Measurements from ENCODE around the gene IQGAP1.
A peak's percentile ranks its signal among the peaks of the same experiment; 100 is the strongest.
"Not testable (repeated sequence)": the region's sequence is repeated elsewhere in the genome, so short reads cannot be mapped to it uniquely, and the experiment has no call there.

The IQGAP1 gene

GRCh38 chr15:90489514-90489913, 101.5 kb downstream of the IQGAP1 start:
- DNase-seq: no peak

GRCh38 chr15:90489944-90490343, 101.9 kb downstream of the IQGAP1 start:
- DNase-seq: no peak

DNA sequence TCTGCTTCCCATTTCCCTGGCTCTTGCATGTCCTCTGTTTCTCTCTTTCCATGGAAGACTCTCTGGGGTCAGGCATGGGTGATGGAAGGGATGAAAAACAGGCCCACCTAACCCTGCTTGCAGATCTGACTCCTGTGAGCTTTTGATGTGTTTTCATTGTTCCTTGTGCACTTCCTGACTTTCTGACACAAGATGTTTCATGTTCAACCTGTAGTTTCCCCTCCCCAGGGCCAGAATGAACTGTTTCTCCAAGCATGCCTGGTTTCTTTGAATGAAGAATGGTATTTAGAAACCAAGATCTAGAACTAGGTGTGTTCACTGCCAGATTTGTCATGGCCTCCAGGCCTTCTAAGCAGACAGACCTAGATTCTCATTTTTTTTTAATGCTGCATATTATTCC, 105.6 kb downstream of the IQGAP1 start:
- no peak for DNase-seq

- no peak for DNase-seq
These were observed 107.0 kb downstream of the IQGAP1 start for GRCh38 chr15:90495067-90495466.

GRCh38 chr15:90496791-90497190, 108.7 kb downstream of the IQGAP1 start:
- no peak for DNase-seq

- DNase-seq: no peak
These were observed 109.3 kb downstream of the IQGAP1 start for GRCh38 chr15:90497376-90497775.

DNA sequence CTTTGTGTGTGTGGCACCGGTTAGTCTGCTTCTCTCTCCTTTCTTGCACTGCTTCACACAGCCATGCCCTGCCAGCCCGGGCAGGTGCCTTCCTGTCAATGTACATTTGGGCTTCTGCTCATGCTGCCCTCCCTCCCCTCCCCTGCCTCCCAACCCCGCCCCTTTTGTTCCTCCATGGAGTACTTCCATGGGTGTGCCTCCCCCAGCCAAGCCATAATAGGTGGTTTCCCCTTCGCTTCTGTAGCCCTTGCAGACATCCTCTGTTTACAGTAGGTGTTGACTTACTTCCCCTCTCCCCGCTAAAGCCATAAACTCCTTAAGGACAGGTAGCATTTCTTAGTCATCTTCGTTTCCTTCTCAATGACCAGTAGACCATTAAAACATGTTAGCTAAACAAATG, 109.9 kb downstream of the IQGAP1 start:
- DNase-seq: peak; percentile 24

- no peak for DNase-seq
These were observed 112.1 kb downstream of the IQGAP1 start for GRCh38 chr15:90500171-90500570.

GRCh38 chr15:90501898-90502297, 113.9 kb downstream of the IQGAP1 start:
- DNase-seq: no peak

- DNase-seq: not testable (repeated sequence)
These were observed 122.7 kb downstream of the IQGAP1 start for GRCh38 chr15:90510781-90511180.

DNA sequence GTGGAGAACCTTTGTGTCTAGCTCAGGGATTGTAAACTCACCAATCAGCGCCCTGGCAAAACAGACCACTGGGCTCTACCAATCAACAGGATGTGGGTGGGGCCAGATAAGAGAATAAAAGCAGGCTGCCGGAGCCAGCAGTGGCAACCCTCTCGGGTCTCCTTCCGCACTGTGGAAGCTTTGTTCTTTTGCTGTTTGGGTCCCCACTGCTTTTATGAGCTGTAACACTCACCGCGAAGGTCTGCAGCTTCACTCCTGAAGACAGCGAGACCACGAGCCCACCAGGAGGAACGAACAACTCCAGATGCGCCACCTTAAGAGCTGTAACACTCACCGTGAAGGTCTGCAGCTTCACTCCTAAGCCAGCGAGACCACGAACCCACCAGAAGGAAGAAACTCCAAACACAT, 123.2 kb downstream of the IQGAP1 start:
- not testable (repeated sequence) for DNase-seq

- no peak for DNase-seq
These were observed 124.2 kb downstream of the IQGAP1 start for GRCh38 chr15:90512276-90512675.

- DNase-seq: no peak
These were observed 124.9 kb downstream of the IQGAP1 start for GRCh38 chr15:90512981-90513380.

- no peak for DNase-seq
These were observed 125.4 kb downstream of the IQGAP1 start for GRCh38 chr15:90513448-90513847.

- not testable (repeated sequence) for DNase-seq
These were observed 125.9 kb downstream of the IQGAP1 start for GRCh38 chr15:90513893-90514292.

DNA sequence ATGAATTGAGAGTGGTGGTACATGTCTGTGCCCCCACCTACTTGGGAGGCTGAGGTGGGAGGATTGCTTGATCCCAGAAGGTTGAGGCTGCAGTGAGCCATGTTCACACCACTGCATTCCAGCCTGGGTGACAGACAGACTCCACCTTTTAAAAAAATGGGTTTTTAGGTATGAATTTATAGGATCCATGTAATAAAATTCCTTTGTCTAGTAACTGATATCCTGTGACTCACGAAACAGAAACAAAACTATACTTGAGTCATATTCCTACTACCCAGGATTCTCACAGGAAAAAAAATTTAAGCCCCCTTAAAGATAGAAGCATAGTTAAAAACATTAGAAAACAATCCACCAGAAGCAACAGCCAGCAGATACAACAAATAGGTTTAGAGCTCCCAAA, 131.6 kb downstream of the IQGAP1 start:
- DNase-seq: no peak

GRCh38 chr15:90520365-90520764, 132.3 kb downstream of the IQGAP1 start:
- DNase-seq: no peak

DNA sequence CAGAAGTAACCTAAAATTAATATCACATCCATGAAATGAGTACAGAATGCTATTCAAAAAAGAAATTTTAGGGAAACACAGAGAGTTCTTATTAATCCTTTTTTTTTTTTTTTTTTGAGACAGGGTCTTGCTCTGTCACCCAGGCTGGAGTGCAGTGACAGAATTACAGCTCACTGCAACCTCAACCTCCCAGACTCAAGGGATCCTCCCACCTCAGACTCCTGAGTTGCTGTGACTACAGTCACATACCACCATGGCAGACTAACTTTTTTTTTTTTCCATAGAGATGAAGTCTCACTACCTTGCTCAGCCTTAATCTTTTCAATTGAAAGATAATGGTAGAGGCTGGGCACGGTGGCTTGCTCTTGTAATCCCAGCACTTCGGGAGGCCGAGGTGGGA, 135.3 kb downstream of the IQGAP1 start:
- no peak for DNase-seq

- not testable (repeated sequence) for DNase-seq
These were observed 136.2 kb downstream of the IQGAP1 start for GRCh38 chr15:90524018-90524803.

GRCh38 chr15:90529011-90529370, 140.9 kb downstream of the IQGAP1 start:
- DNase-seq: no peak

- no peak for DNase-seq
These were observed 141.6 kb downstream of the IQGAP1 start, which contains the start of gene CRTC3 for GRCh38 chr15:90529371-90530249. Gene CRTC3, plus strand, starts transcription at chr15:90529923. Its CDS starts 149 bp downstream, at chr15:90530072.

DNA sequence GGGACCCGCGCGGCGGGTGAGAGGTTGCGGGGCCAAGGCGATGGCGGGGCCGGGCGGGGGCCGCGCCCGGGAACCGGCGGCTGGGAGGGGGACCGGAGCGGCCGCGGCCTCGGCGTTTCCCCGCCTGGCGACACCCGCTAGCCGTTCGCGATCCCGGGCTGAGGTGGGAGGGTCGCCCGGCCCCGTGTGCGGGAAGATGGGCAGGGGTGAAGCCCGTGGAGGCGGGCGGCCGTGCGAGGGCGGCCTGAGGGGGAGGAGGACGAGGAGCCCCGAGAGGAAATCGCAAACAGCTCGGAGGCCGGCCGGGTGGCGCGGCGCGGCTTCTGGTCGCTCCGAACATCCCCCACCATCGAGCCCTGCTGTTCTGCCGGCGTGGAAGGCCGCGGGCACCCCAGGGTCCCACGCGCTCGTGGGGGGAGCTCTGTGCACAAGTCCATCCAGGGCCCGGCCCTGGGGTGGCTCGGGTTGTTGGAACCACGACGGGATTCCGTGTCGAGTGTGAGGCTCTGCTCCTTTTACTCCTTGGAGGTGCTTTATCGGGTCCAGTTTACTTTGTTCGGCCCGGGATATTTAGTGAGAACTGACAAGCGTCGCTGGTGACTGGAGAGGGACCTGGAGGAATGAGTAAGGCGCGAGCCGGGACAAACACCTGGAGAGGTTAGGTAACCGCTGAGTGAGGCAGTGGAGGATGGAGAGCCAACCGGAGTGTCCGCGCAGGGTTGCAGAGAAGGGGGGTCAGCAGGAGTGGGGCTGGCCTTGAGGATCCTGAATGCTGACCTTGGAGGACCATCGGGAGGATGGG, 142.4 kb downstream of the IQGAP1 start:
- no peak for DNase-seq

DNA sequence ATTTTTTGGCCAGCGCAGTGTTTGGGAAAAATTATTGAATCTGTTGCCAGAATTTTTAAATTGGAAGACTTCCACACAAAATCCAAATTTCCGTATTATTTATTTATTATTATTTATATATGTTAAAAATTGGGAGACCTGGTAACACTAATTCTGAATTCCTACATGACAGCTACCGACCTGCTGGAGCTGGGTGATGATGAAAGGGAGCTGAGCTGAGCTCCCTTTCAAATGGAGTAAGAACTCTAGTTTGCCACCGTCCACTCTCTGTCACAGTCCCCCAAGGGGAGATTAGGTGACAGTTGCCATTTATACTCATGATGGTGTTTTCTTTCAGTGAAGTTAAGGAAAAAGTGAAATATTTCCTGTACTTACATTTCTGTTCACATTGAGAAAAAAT, 143.1 kb downstream of the IQGAP1 start:
- DNase-seq: no peak
